K562 (cell line): ENCODE results near the gene AHSG. TPM values are rescaled to one million over a fixed set of nuclear protein-coding genes. Genes with fewer than 3 reads are reported as not detected.

Experiments
- BRCA1 ChIP-seq, 2 experiments: fragments of 450-650 bp in 1 of 2; sonication (generic) in 1 of 2; formaldehyde crosslinking in 1 of 2; IDR thresholded peaks; 2 replicates each; pipeline versions ENCODE4 v1.5.0 to v1.6.1; 2017 to 2020; ENCODE audit warnings: mild to moderate bottlenecking in 1 of 2, missing genetic modification reagents in 1 of 2
- BRF1 ChIP-seq: IDR thresholded peaks from 3 replicates; pipeline ENCODE4 v1.6.1; 2011; ENCODE audit warnings: borderline replicate concordance, mild to moderate bottlenecking; ENCODE audit not compliant: insufficient read length; ENCODE audit errors: extremely low read depth
- CREB1 ChIP-seq, 2 experiments: sonication (generic) in 1 of 2; formaldehyde crosslinking in 1 of 2; IDR thresholded peaks; 2 replicates each; pipeline versions ENCODE4 v1.6.1 to v1.8.0; 2012 to 2022; ENCODE audit warnings: inconsistent platforms in 1 of 2, mild to moderate bottlenecking in 1 of 2, missing genetic modification reagents in 1 of 2, moderate library complexity in 1 of 2
- CTBP1 ChIP-seq: fragments of 450-650 bp; IDR thresholded peaks from 2 replicates; pipeline ENCODE4 v1.6.1; 2016; ENCODE audit warnings: borderline replicate concordance
- E2F5 ChIP-seq: sonication (generic); formaldehyde crosslinking; IDR thresholded peaks from 2 replicates; pipeline ENCODE4 v1.8.0; 2022; ENCODE audit warnings: mild to moderate bottlenecking, missing genetic modification reagents
- ESRRA ChIP-seq: fragments of 450-650 bp; IDR thresholded peaks from 2 replicates; pipeline ENCODE4 v1.6.1; 2014; ENCODE audit warnings: low read depth, mild to moderate bottlenecking, moderate library complexity, borderline replicate concordance
- ETV1 ChIP-seq: fragments of 450-650 bp; conservative IDR thresholded peaks from 2 replicates; pipeline ENCODE4 v1.6.1; 2016; ENCODE audit warnings: missing genetic modification characterization, control low read depth, low read depth, missing compliant biosample characterization
- ILF3 ChIP-seq: fragments of 450-650 bp; IDR thresholded peaks from 2 replicates; pipeline ENCODE4 v1.6.1; 2018; ENCODE audit warnings: antibody characterized with exemption, mild to moderate bottlenecking, moderate library complexity, borderline replicate concordance
- KAT8 ChIP-seq: fragments of 450-650 bp; IDR thresholded peaks from 2 replicates; pipeline ENCODE4 v1.6.1; 2016; ENCODE audit warnings: low read depth, mild to moderate bottlenecking
- KHSRP ChIP-seq: fragments of 450-650 bp; IDR thresholded peaks from 2 replicates; pipeline ENCODE4 v1.6.1; 2017
- KLF13 ChIP-seq: fragments of 450-650 bp; IDR thresholded peaks from 2 replicates; pipeline ENCODE4 v1.6.1; 2016; ENCODE audit warnings: missing genetic modification characterization, low read depth, mild to moderate bottlenecking, missing compliant biosample characterization, moderate library complexity, borderline replicate concordance
- LEF1 ChIP-seq: fragments of 450-650 bp; IDR thresholded peaks from 2 replicates; pipeline ENCODE4 v1.6.1; 2016; ENCODE audit warnings: mild to moderate bottlenecking
- MAZ ChIP-seq, 2 experiments: fragments of 450-650 bp in 1 of 2; sonication (generic) in 1 of 2; formaldehyde crosslinking; IDR thresholded peaks in 1 of 2; conservative IDR thresholded peaks in 1 of 2; 2 replicates each; pipeline versions ENCODE4 v1.4.0 to v1.5.0; 2020; ENCODE audit warnings: mild to moderate bottlenecking in 1 of 2, missing genetic modification reagents in 1 of 2
- MCM5 ChIP-seq: fragments of 450-650 bp; IDR thresholded peaks from 2 replicates; pipeline ENCODE4 v1.6.1; 2016; ENCODE audit warnings: low read depth
- NR4A1 ChIP-seq, 2 experiments: fragments of 250-450 bp in 1 of 2; fragments of 450-650 bp in 1 of 2; sonication (Bioruptor Pico) in 1 of 2; IDR thresholded peaks; 2 replicates each; pipeline versions ENCODE4 v1.4.0 to v1.6.1; 2016 to 2020; ENCODE audit warnings: mild to moderate bottlenecking in 2 of 2, missing compliant biosample characterization in 1 of 2, missing genetic modification characterization in 1 of 2, moderate library complexity in 1 of 2
- PHF20 ChIP-seq: fragments of 450-650 bp; IDR thresholded peaks from 2 replicates; pipeline ENCODE4 v1.6.1; 2018; ENCODE audit not compliant: partially characterized antibody
- RBM17 ChIP-seq: fragments of 200-400 bp; formaldehyde crosslinking; IDR thresholded peaks from 2 replicates; pipeline ENCODE4 v1.6.1; 2017; ENCODE audit warnings: low read depth, mild to moderate bottlenecking, low read length, borderline replicate concordance
- SAFB ChIP-seq: fragments of 200-400 bp; formaldehyde crosslinking; IDR thresholded peaks from 2 replicates; pipeline ENCODE4 v1.6.1; 2017; ENCODE audit warnings: low read depth, low read length, borderline replicate concordance
- SMARCE1 ChIP-seq: fragments of 450-650 bp; IDR thresholded peaks from 2 replicates; pipeline ENCODE4 v1.7.1; 2016; ENCODE audit warnings: mild to moderate bottlenecking
- STAT5B ChIP-seq: fragments of 250-450 bp; sonication (Bioruptor Pico); IDR thresholded peaks from 2 replicates; pipeline ENCODE4 v1.8.0; 2021; ENCODE audit warnings: mild to moderate bottlenecking, inconsistent platforms
- TCF3 ChIP-seq: sonication (generic); formaldehyde crosslinking; IDR thresholded peaks from 2 replicates; pipeline ENCODE4 v1.4.0; 2020; ENCODE audit warnings: mild to moderate bottlenecking, missing genetic modification reagents
- TCFL5 ChIP-seq: fragments of 250-450 bp; sonication (Bioruptor Pico); conservative IDR thresholded peaks from 2 replicates; pipeline ENCODE4 v1.6.1; 2021; ENCODE audit warnings: mild to moderate bottlenecking, moderate library complexity, matching md5 sums
- TEAD2 ChIP-seq: fragments of 450-650 bp; IDR thresholded peaks from 2 replicates; pipeline ENCODE4 v1.6.1; 2016; ENCODE audit warnings: missing genetic modification characterization, control low read depth, missing compliant biosample characterization
- ZNF324 ChIP-seq: fragments of 250-450 bp; sonication (Bioruptor Pico); IDR thresholded peaks from 2 replicates; pipeline ENCODE4 v1.4.0; 2020; ENCODE audit warnings: mild to moderate bottlenecking
- ZNF584 ChIP-seq: fragments of 200-800 bp; sonication (Bioruptor generic); IDR thresholded peaks from 2 replicates; pipeline ENCODE4 v1.6.1; 2016; ENCODE audit warnings: low read depth, mild to moderate bottlenecking, missing genetic modification characterization, missing compliant biosample characterization
- polyA plus RNA-seq, 8 experiments: library from polyadenylated mRNA; depleted of rRNA in 4 of 8; stranded (reverse) in 5 of 8; unstranded in 3 of 8; fragments of >200 nt; fragmentation: Nextera tagmentation in 2 of 8; fragmentation: Illumina TruSeq in 1 of 8; extraction: Ambion mirVana in 2 of 8; extraction: Trizol in 1 of 8; gene quantifications; 2 replicates each; pipeline versions ENCODE4 v1.2.1 to v1.2.3, GENCODE V29; 2011 to 2014; ENCODE audit warnings: inconsistent platforms in 1 of 8, missing spikeins in 1 of 8
- total RNA-seq, 7 experiments: library from RNA; depleted of rRNA in 6 of 7; stranded (reverse); fragments of >200 nt in 6 of 7; fragmentation: Illumina TruSeq in 2 of 7; extraction: Trizol in 2 of 7; gene quantifications; 2 replicates each; pipeline versions ENCODE4 v1.2.1 to v1.2.3, GENCODE V29; 2011 to 2021; ENCODE audit warnings: low replicate concordance in 1 of 7

The AHSG gene
- total and polyA plus RNA-seq, 9 of the 15 experiments (the other 6 are each of a cell fraction or from before 2014, with no cell fraction given) = 0.69 TPM; not detected in 8

DNA sequence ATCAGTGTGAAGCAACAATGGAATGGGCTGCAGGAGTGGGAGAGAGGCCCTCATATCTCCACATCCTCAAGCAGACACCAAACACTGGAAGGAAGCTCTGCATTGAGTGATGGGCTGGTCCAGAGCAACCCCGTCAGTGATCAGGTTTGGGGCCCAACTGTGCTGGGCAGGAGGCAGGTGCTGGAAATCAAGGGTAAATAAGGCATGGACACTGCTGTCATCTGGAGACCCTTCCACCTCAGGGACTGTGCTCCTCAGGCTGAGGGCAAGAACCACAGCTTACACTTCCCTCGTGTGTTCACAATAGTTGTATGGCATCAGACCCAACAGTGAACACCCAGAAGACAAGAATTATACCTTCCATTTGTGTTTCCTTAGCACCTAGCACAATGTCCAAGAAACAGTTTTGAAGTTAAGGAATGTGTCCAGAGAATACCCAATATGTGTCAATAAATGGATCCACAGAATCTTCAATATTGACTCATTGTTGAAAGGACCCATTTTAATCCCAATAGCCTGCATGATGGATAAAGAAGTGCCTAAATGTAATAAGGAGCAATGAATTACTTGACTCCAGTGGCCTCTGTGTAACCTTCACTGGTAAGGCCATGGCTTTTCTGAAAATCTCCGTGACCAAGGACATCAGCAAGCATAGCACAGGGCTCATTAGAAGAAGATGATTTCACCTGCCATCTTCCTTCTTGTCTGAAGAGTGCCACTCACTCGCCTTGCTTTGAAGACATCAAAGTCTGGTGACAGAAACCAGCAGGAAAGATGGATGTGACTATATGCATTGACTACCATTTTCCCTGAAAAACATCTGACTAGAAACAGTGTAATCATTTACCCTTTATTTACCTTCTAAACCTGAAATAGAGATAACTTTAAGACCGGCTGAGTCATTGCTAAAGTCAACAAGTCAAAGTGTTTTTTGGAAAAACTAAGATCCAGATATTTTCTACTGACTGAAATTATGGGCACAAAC lies 7.0 kb upstream of the AHSG start (continued):
- TF ChIP-seq SMARCE1 (peak; percentile 89; the same call in 1 of the 2 replicates), ZNF584 (CRISPR knock-in tag) (no peak), CREB1 (IDR thresholded peaks at IDR 0.05) (no peak), CREB1 (CRISPR knock-in tag; IDR thresholded peaks at IDR 0.05) (no peak), MCM5 (no peak), ESRRA (peak; percentile 39; the same call in 1 of the 2 replicates), BRF1 (no peak), ILF3 (no peak), NR4A1 (CRISPR knock-in tag; IDR thresholded peaks at IDR 0.05) (no peak), NR4A1 (tag; IDR thresholded peaks at IDR 0.05) (no peak), BRCA1 (IDR thresholded peaks at IDR 0.05) (no peak), BRCA1 (CRISPR knock-in tag; IDR thresholded peaks at IDR 0.05) (no peak), MAZ (CRISPR knock-in tag; conservative IDR thresholded peaks at IDR 0.05 in 1 of 2, IDR thresholded peaks at IDR 0.05 in 1 of 2) (0 out of 4 replicates have a peak, but pooled peaks of 1 of the 2 experiments have one; percentile 15), PHF20 (no peak), TCF3 (CRISPR knock-in tag) (no peak), KAT8 (no peak), ZNF324 (no peak), RBM17 (no peak), KHSRP (no peak), TEAD2 (no peak), LEF1 (peak; percentile 69; the same call in 1 of the 2 replicates), CTBP1 (peak; percentile 71), E2F5 (CRISPR knock-in tag) (no peak), KLF13 (tag) (no peak), SAFB (no peak), ETV1 (no peak), STAT5B (CRISPR knock-in tag) (no peak), TCFL5 (CRISPR knock-in tag) (no peak)
